ENCODE measurements around the gene CXADR. TPM values are rescaled to one million over a fixed set of nuclear protein-coding genes. Genes with fewer than 3 reads are reported as not detected.

The CXADR gene
- total RNA-seq, 1 experiment from 2014 or later: 152 TPM

DNA sequence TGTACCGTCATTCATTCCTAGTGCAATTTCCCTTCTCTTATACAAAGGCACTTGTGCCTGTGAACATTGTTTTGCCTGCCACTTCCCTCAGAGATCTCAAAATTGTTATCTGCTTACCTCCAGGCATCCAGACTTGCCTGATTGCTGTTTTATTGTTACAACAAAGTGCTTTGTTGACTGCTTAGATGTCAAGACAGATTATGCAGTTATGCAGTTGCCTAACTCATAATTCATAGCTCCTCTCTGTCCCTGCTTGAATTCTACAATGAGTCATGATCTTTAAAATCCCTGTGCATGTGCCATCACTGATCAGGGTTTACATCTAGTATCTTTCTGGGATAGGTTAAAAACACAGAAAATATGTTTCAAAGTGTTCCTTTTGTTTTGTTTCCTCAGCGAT, 24.5 kb downstream of the CXADR start:
- H2BK15ac ChIP-seq (ENCODE audit: low read depth, low read length): no peak overlapping the region
- TF ChIP-seq, protein P1, sequence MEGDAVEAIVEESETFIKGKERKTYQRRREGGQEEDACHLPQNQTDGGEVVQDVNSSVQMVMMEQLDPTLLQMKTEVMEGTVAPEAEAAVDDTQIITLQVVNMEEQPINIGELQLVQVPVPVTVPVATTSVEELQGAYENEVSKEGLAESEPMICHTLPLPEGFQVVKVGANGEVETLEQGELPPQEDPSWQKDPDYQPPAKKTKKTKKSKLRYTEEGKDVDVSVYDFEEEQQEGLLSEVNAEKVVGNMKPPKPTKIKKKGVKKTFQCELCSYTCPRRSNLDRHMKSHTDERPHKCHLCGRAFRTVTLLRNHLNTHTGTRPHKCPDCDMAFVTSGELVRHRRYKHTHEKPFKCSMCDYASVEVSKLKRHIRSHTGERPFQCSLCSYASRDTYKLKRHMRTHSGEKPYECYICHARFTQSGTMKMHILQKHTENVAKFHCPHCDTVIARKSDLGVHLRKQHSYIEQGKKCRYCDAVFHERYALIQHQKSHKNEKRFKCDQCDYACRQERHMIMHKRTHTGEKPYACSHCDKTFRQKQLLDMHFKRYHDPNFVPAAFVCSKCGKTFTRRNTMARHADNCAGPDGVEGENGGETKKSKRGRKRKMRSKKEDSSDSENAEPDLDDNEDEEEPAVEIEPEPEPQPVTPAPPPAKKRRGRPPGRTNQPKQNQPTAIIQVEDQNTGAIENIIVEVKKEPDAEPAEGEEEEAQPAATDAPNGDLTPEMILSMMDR (conservative IDR thresholded peaks at IDR 0.05): no peak
- H3K56ac ChIP-seq (ENCODE audit: insufficient read length, low read depth, low read length): no peak overlapping the region
- no peak overlapping the region for H3K18ac ChIP-seq (ENCODE audit: insufficient read length, low read depth, low read length)
- no peaks in the 10 kb centered on the region for H3K9me3 ChIP-seq (ENCODE audit: control insufficient read depth, low read depth, low read length)
- no peak overlapping the region for H2BK12ac ChIP-seq (ENCODE audit: insufficient read length, low read depth, low read length)
- no peak overlapping the region for H2BK5ac ChIP-seq (ENCODE audit: insufficient read length, low read length)
- H3K23me2 ChIP-seq (ENCODE audit: insufficient read length, low read depth, low read length, poor library complexity, severe bottlenecking): no peaks in the 10 kb centered on the region
- no peak overlapping the region for H3K4ac ChIP-seq (ENCODE audit: low read depth, low read length)
- peak overlapping the region in 2 of 3 experiments; percentile 59 to 68; a peak in 5 of 7 replicates for H3K27ac Mint-ChIP-seq
- H3K79me1 ChIP-seq (ENCODE audit: insufficient read depth, low read depth, low read length, poor library complexity, severe bottlenecking): peaks cover 10% of the 10 kb centered on the region
- H3K9me3 Mint-ChIP-seq: peaks cover 0 to 4% of the 10 kb centered on the region in 2 experiments; a peak in 2 of 5 replicates
- no CpG with 5 or more reads among the region's 2 CpGs for WGBS (ENCODE audit: extremely low coverage, insufficient read length, low lambda C conversion rate)
- peaks cover 19 to 54% (median 25%) of the 10 kb centered on the region in 3 experiments for H3K36me3 Mint-ChIP-seq (ENCODE audit: insufficient read depth in 1 of 3, low read depth in 3 of 3)
- peaks cover 44 to 53% of the 10 kb centered on the region in 2 experiments for H3K4me1 Mint-ChIP-seq
- no peak overlapping the region for H3T11ph ChIP-seq (ENCODE audit: low read length)
- H4K5ac ChIP-seq (ENCODE audit: insufficient read length, low read depth, low read length): no peak overlapping the region
- no peak overlapping the region for H2BK20ac ChIP-seq (ENCODE audit: low read depth, low read length, poor library complexity, severe bottlenecking)
- H3K27me3 ChIP-seq (ENCODE audit: insufficient read depth, low read length): no peaks in the 10 kb centered on the region
- H2AK5ac ChIP-seq (ENCODE audit: insufficient read length, low read length): no peak overlapping the region
- H3K14ac ChIP-seq (ENCODE audit: insufficient read depth, low read length): no peak overlapping the region
- peaks cover 80% of the 10 kb centered on the region for H3K79me2 ChIP-seq (ENCODE audit: insufficient read depth, low read length)
- H3K23ac ChIP-seq (ENCODE audit: insufficient read length, low read depth, low read length): no peak overlapping the region
- no peak overlapping the region for H4K8ac ChIP-seq (replicated peaks; ENCODE audit: insufficient read length, low read depth, low read length)
- no peak overlapping the region for H3K9ac ChIP-seq (ENCODE audit: extremely low read depth, insufficient read length, low read length)
- H2BK120ac ChIP-seq (ENCODE audit: low read depth, low read length, poor library complexity, severe bottlenecking): no peak overlapping the region
- H3K27ac ChIP-seq (ENCODE audit: insufficient read length, low read depth, low read length): no peak overlapping the region
- no peak overlapping the region for H2AFZ ChIP-seq (ENCODE audit: low read length)
- no peak overlapping the region for H3K4me3 Mint-ChIP-seq
- no peak for DNase-seq
- no peak overlapping the region for H4K91ac ChIP-seq (ENCODE audit: insufficient read length, low read depth, low read length)
- no peak overlapping the region for H3K4me2 ChIP-seq (ENCODE audit: insufficient read depth, insufficient read length, low read length)
- no peaks in the 10 kb centered on the region for H3K27me3 Mint-ChIP-seq (ENCODE audit: low read depth)
- no peaks in the 10 kb centered on the region for H4K20me1 ChIP-seq (ENCODE audit: control insufficient read depth, insufficient read depth, insufficient read length)
- peaks cover 2% of the 10 kb centered on the region for H3K4me1 ChIP-seq (ENCODE audit: insufficient read depth, low read length)

All from H9 (cell line).